ENCODE results near the gene C1QTNF1. TPM values are rescaled to one million over a fixed set of nuclear protein-coding genes. Genes with fewer than 3 reads are reported as not detected.
"Not testable (repeated sequence)": the region's sequence is repeated elsewhere in the genome, so short reads cannot be mapped to it uniquely, and the experiment has no call there.

Gene C1QTNF1
- total and polyA plus RNA-seq, 8 donors, result 2.9 to 20.3 (median 12.7) TPM

DNA sequence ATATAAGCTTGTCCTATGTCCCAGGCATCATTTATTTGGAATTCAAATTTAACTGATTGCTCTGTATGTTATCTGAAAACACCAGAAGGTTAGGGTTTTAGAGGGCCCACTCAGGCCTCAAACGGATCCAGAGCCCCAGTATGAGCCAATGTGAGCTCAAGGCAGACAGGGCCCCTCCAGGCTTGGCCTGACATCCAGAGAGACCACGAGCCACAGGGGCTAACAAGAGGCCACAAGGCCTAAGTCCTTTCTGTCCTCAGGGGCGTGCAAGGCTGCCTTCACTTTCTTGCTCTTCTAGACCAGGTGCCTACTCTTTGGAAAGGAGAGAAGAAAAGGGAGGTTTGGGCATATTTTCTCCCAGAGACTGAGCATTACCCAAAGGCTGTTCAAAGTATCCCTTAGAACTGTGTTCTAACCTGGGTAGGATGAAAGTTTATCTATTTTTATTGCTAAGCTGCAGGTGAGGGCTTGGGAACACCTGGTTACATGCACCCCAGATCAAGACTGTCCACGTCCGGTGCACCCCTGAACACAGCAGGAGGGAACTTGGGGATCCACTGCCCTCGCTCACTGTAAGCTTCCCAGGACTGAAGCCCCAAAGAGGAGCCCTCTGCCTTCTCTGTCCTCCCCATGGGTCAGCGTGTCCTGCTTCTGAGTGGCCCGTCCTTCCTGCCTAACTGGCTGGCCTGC lies 49.2 kb downstream of the C1QTNF1 start:
- no peaks in the 10 kb centered on the region for H3K27me3 ChIP-seq
- no peak overlapping the region for H3K4me3 ChIP-seq
- TF ChIP-seq POLR2A (IDR thresholded peaks at IDR 0.05) (no peak), POLR2AphosphoS5 (IDR thresholded peaks at IDR 0.05) (no peak), EP300 (IDR thresholded peaks at IDR 0.05) (no peak)
- TF ChIP-seq, protein P1, sequence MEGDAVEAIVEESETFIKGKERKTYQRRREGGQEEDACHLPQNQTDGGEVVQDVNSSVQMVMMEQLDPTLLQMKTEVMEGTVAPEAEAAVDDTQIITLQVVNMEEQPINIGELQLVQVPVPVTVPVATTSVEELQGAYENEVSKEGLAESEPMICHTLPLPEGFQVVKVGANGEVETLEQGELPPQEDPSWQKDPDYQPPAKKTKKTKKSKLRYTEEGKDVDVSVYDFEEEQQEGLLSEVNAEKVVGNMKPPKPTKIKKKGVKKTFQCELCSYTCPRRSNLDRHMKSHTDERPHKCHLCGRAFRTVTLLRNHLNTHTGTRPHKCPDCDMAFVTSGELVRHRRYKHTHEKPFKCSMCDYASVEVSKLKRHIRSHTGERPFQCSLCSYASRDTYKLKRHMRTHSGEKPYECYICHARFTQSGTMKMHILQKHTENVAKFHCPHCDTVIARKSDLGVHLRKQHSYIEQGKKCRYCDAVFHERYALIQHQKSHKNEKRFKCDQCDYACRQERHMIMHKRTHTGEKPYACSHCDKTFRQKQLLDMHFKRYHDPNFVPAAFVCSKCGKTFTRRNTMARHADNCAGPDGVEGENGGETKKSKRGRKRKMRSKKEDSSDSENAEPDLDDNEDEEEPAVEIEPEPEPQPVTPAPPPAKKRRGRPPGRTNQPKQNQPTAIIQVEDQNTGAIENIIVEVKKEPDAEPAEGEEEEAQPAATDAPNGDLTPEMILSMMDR (IDR thresholded peaks at IDR 0.05), result no peak
- H3K36me3 ChIP-seq, result peaks cover 8 to 10% (median 9%) of the 10 kb centered on the region in 4 donors
- H3K9me3 ChIP-seq, result no peaks in the 10 kb centered on the region
- peaks cover 8 to 30% (median 28%) of the 10 kb centered on the region in 4 donors for H3K4me1 ChIP-seq
- intact Hi-C loops (cut with DNase I; ENCODE audit: low total_unique reads), result no loop called here
- no peak overlapping the region for H3K27ac ChIP-seq
- 81 to 92% (median 89%) methylated on average over 8 of the region's 8 CpGs for WGBS, 5 donors
- peak in 1 of 2 donors; percentile 3 for DNase-seq

DNA sequence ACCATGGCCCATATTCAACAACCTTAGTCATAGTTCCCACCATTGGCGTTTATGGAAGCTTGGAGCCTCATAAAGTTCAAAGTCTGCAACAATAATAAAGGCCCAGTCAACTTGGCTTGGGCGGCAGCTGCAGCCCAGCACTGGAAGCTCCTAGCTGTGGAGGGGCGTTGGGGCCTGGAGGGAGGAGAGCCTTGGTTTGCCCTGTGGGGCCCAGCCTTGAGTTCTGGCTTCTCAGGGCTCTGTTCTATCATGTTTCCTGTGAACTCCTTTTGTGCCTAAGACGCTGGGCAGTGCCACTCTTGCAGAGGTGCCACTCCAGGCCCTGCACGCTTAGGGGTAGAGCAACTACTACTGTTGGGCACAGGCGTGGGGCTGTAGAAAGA lies 49.7 kb downstream of the C1QTNF1 start:
- H3K4me1 ChIP-seq, result peaks cover 8 to 30% (median 28%) of the 10 kb centered on the region in 4 donors
- peak in 1 of 2 donors; percentile 80 for DNase-seq
- intact Hi-C loops (cut with DNase I; ENCODE audit: low total_unique reads), result no loop called here
- no peaks in the 10 kb centered on the region for H3K9me3 ChIP-seq
- WGBS, 5 donors, result 76 to 88% (median 82%) methylated on average over 6 of the region's 6 CpGs
- TF ChIP-seq, protein P1 (IDR thresholded peaks at IDR 0.05), result no peak
- TF ChIP-seq POLR2AphosphoS5 (IDR thresholded peaks at IDR 0.05) (no peak), POLR2A (IDR thresholded peaks at IDR 0.05) (no peak), EP300 (IDR thresholded peaks at IDR 0.05) (no peak)
- peak overlapping the region in 4 of 5 donors; percentile 43 to 93 (median 84) for H3K27ac ChIP-seq
- peaks cover 12 to 16% (median 15%) of the 10 kb centered on the region in 4 donors for H3K36me3 ChIP-seq
- peak overlapping the region in 1 of 4 donors; percentile 92 for H3K4me3 ChIP-seq
- H3K27me3 ChIP-seq, result no peaks in the 10 kb centered on the region

DNA sequence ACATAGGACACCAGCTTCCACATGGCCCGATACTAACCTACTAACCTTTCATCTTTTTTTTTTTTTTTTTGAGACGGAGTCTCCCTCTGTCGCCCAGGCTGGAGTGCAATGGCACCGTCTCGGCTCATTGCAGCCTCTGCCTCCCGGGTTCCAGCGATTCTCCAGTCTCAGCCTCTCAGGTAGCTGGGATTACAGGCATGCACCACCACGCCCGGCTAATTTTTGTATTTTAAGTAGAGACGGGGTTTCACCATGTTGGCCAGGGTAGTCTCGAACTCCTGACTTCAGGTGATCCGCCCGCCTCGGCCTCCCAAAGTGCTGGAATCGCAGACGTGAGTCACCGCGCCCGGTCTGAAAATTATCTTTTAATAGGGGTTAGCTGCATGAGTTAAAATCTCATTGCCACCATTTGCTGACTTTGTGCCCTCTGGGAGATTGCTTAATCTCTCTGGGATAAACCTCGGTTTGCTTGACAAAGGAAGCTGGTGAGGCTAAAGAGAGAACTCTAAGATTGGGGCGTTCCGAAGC lies 50.2 kb downstream of the C1QTNF1 start:
- 54 to 66% (median 64%) methylated on average over 22 of the region's 22 CpGs for whole genome bisulfite sequencing, 5 donors
- Histone ChIP-seq H3K4me3 (peak overlapping the region; percentile 71 to 94 (median 93)), H3K27ac (peak overlapping the region; percentile 43 to 93 (median 85)), H3K4me1 (peaks cover 8 to 30% (median 28%) of the 10 kb centered on the region in 4 donors), H3K36me3 (peaks cover 16 to 20% (median 20%) of the 10 kb centered on the region in 4 donors)
- H3K27me3 ChIP-seq; intact Hi-C loops (cut with DNase I; ENCODE audit: low total_unique reads); DNase-seq; H3K9me3 ChIP-seq: not testable (repeated sequence)

DNA sequence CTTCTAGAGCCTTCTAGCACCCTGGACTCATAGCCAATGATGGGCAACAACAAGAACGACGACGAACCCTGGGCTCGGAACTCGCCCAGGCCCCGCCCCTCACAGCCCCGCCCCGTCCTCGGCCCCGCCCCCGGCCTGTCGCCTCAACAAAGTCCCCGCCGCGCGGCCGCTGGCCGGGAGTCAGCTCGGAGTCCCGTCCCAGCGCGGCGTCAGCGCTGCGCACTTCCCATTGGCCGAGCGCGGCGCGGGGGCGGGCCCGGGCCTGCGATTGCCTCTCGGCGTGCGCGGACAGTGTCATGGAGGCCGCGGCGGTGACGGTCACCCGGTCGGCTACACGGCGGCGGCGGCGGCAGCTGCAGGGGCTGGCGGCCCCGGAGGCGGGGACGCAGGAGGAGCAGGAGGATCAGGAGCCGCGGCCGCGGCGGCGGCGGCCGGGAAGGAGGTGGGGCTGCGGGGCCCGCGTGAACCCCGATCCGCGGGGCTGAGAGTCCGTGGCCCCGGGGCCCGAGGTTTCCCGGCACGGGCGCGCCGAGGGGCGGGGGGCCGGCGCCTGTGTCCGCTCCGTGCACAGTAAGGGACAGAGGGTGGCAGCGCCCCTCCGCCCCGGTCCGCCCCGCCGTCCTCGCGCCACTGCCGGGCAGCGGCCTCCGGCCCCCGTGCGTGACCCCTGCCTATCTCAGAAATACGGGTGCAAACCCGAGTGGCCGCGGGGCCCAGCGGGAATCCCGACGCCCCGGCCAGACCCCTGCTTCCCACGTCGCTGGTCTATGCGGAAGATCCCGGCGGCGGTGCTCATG lies 50.9 kb downstream of the C1QTNF1 start, which contains the start of gene ENGASE:
Gene ENGASE (plus strand): TSS at position 176 of the 797 bp plus-strand sequence. CDS start 121 bp downstream, at position 297.
- Histone ChIP-seq H3K36me3 (peaks cover 23 to 27% (median 26%) of the 10 kb centered on the region in 4 donors), H3K4me1 (peaks cover 8 to 30% (median 28%) of the 10 kb centered on the region in 4 donors), H3K9me3 (no peaks in the 10 kb centered on the region), H3K27me3 (no peaks in the 10 kb centered on the region), H3K27ac (peak within 1 kb of the TSS; percentile 83 to 93 (median 89)), H3K4me3 (peak within 1 kb of the TSS; percentile 71 to 94 (median 93))
- 0 to 1% (median 1%) methylated on average over 19 to 106 of the region's 106 CpGs for WGBS, 5 donors
- no peak for TF ChIP-seq EP300 (IDR thresholded peaks at IDR 0.05)
- peak; percentile 12 to 74 (median 65) for TF ChIP-seq POLR2AphosphoS5 (IDR thresholded peaks at IDR 0.05)
- TF ChIP-seq, protein P1 (IDR thresholded peaks at IDR 0.05), result no peak
- no peak for TF ChIP-seq POLR2A (IDR thresholded peaks at IDR 0.05)
- peak; percentile 97 to 98 for DNase-seq
- intact Hi-C loops (cut with DNase I; ENCODE audit: low total_unique reads), result no loop called here
